A549 (cell line): ENCODE data around the gene PTGR2. TPM values are rescaled to one million over a fixed set of nuclear protein-coding genes. Genes with fewer than 3 reads are reported as not detected.

Experiments used
- BHLHE40 ChIP-seq: IDR thresholded peaks from 2 replicates; pipeline ENCODE4 v1.6.1; 2012; ENCODE audit warnings: low read depth, low read length, inconsistent platforms
- CBX2 ChIP-seq: fragments of 200-600 bp; sonication (generic); IDR thresholded peaks from 2 replicates; pipeline ENCODE4 v1.6.1; 2016; ENCODE audit warnings: low read depth, mild to moderate bottlenecking, borderline replicate concordance
- CEBPB ChIP-seq, 2 experiments: fragments of >200 bp in 1 of 2; sonication (Bioruptor Twin) in 1 of 2; formaldehyde crosslinking in 1 of 2; IDR thresholded peaks; 2 replicates each; pipeline ENCODE4 v1.6.1; 2012 to 2016
- CHD2 ChIP-seq: fragments of 150-350 bp; IDR thresholded peaks from 2 replicates; pipeline ENCODE4 v1.6.1; 2014; ENCODE audit warnings: low read length; ENCODE audit not compliant: partially characterized antibody
- CHD4 ChIP-seq: fragments of 200-600 bp; sonication (generic); IDR thresholded peaks from 2 replicates; pipeline ENCODE4 v1.6.1; 2016; ENCODE audit warnings: antibody characterized with exemption, mild to moderate bottlenecking, borderline replicate concordance
- EHF ChIP-seq: fragments of 250-450 bp; sonication (Bioruptor Pico); IDR thresholded peaks from 2 replicates; pipeline ENCODE4 v1.5.0; 2020; ENCODE audit warnings: mild to moderate bottlenecking
- EHMT2 ChIP-seq: fragments of 200-600 bp; sonication (generic); IDR thresholded peaks from 2 replicates; pipeline ENCODE4 v1.6.1; 2016; ENCODE audit warnings: antibody characterized with exemption, low read depth, mild to moderate bottlenecking, moderate library complexity
- ESRRA ChIP-seq: fragments of 150-350 bp; IDR thresholded peaks from 2 replicates; pipeline ENCODE4 v1.6.1; 2014; ENCODE audit warnings: mild to moderate bottlenecking, low read length, borderline replicate concordance
- FOSB ChIP-seq: fragments of 250-450 bp; sonication (Bioruptor Pico); IDR thresholded peaks from 2 replicates; pipeline ENCODE4 v1.5.0; 2020; ENCODE audit warnings: mild to moderate bottlenecking, moderate library complexity
- FOSL2 ChIP-seq, 2 experiments: fragments of 450-650 bp in 1 of 2; fragments of >200 bp in 1 of 2; sonication (Bioruptor Twin) in 1 of 2; formaldehyde crosslinking; IDR thresholded peaks; 2 replicates each; pipeline versions ENCODE4 v1.5.0 to v1.6.1; 2016 to 2020; ENCODE audit warnings: mild to moderate bottlenecking in 1 of 2, moderate library complexity in 1 of 2
- FOXS1 ChIP-seq: fragments of 250-450 bp; sonication (Bioruptor Pico); IDR thresholded peaks from 2 replicates; pipeline ENCODE4 v1.5.0; 2020; ENCODE audit warnings: mild to moderate bottlenecking, moderate library complexity
- HEYL ChIP-seq: fragments of 250-450 bp; sonication (Bioruptor Pico); IDR thresholded peaks from 2 replicates; pipeline ENCODE4 v1.8.0; 2021; ENCODE audit warnings: mild to moderate bottlenecking, moderate library complexity
- HOXA7 ChIP-seq: fragments of 250-450 bp; sonication (Bioruptor Pico); IDR thresholded peaks from 2 replicates; pipeline ENCODE4 v1.5.0; 2020; ENCODE audit warnings: mild to moderate bottlenecking, moderate library complexity
- HOXB13 ChIP-seq: fragments of 250-450 bp; sonication (Bioruptor Pico); IDR thresholded peaks from 2 replicates; pipeline ENCODE4 v1.5.0; 2020; ENCODE audit warnings: low read depth, mild to moderate bottlenecking, moderate library complexity
- HOXB5 ChIP-seq: fragments of 250-450 bp; sonication (Bioruptor Pico); IDR thresholded peaks from 2 replicates; pipeline ENCODE4 v1.5.0; 2020; ENCODE audit warnings: mild to moderate bottlenecking, moderate library complexity
- KDM5A ChIP-seq: fragments of 200-600 bp; sonication (generic); IDR thresholded peaks from 2 replicates; pipeline ENCODE4 v1.6.1; 2016; ENCODE audit warnings: antibody characterized with exemption, mild to moderate bottlenecking
- MAZ ChIP-seq: fragments of 150-350 bp; IDR thresholded peaks from 2 replicates; pipeline ENCODE4 v1.6.1; 2014; ENCODE audit warnings: antibody characterized with exemption, low read depth, low read length, borderline replicate concordance
- MYC ChIP-seq: IDR thresholded peaks from 2 replicates; pipeline ENCODE4 v1.6.1; 2012; ENCODE audit warnings: mild to moderate bottlenecking, inconsistent platforms, low read length, improper control_type of control experiment, borderline replicate concordance
- NFE2L2 ChIP-seq: fragments of 150-350 bp; conservative IDR thresholded peaks from 2 replicates; pipeline ENCODE4 v1.6.1; 2014; ENCODE audit warnings: low read length
- NPAS2 ChIP-seq: fragments of 250-450 bp; sonication (Bioruptor Pico); IDR thresholded peaks from 2 replicates; pipeline ENCODE4 v1.8.0; 2022; ENCODE audit warnings: mild to moderate bottlenecking, moderate library complexity, borderline replicate concordance
- POLR2A ChIP-seq: IDR thresholded peaks from 2 replicates; pipeline ENCODE4 v1.6.1; 2012; ENCODE audit warnings: mild to moderate bottlenecking, low read length
- RAD21 ChIP-seq, 2 experiments: fragments of >200 bp in 1 of 2; sonication (Bioruptor Twin) in 1 of 2; formaldehyde crosslinking in 1 of 2; IDR thresholded peaks in 1 of 2; conservative IDR thresholded peaks in 1 of 2; 2 replicates in 1 of 2; 3 replicates in 1 of 2; pipeline ENCODE4 v1.6.1; 2012 to 2018; ENCODE audit warnings: inconsistent platforms in 1 of 2
- RARB ChIP-seq: fragments of 250-450 bp; sonication (Bioruptor Pico); IDR thresholded peaks from 2 replicates; pipeline ENCODE4 v1.8.0; 2021; ENCODE audit warnings: mild to moderate bottlenecking, moderate library complexity
- RNF2 ChIP-seq: fragments of 200-600 bp; sonication (generic); IDR thresholded peaks from 2 replicates; pipeline ENCODE4 v1.6.1; 2016; ENCODE audit warnings: low read depth, mild to moderate bottlenecking, antibody characterized with exemption, moderate library complexity, borderline replicate concordance
- ZC3H11A ChIP-seq: fragments of 450-650 bp; IDR thresholded peaks from 2 replicates; pipeline ENCODE4 v1.6.1; 2014; ENCODE audit warnings: antibody characterized with exemption, mild to moderate bottlenecking
- ZFP36 ChIP-seq: fragments of 450-650 bp; IDR thresholded peaks from 2 replicates; pipeline ENCODE4 v1.6.1; 2014; ENCODE audit warnings: borderline replicate concordance; ENCODE audit not compliant: partially characterized antibody
- ZNF302 ChIP-seq: fragments of 250-450 bp; sonication (Bioruptor Pico); IDR thresholded peaks from 2 replicates; pipeline ENCODE4 v1.9.0; 2021; ENCODE audit warnings: inconsistent platforms, mild to moderate bottlenecking, moderate library complexity
- polyA plus RNA-seq, 4 experiments: library from polyadenylated mRNA; depleted of rRNA in 3 of 4; stranded (reverse); fragments of >200 nt; fragmentation: RNase III in 1 of 4; extraction: RNeasy Plus Mini Kit Qiagen cat#74134 plus additional on column Dnase treatment in 1 of 4; gene quantifications; 2 replicates in 3 of 4; 3 replicates in 1 of 4; pipeline ENCODE4 v1.2.3, GENCODE V29; 2011 to 2017
- TF ChIP-seq, protein P1 (sequence below): IDR thresholded peaks from 2 replicates; pipeline ENCODE4 v1.6.1; 2012; ENCODE audit warnings: low read depth, borderline replicate concordance
- TF ChIP-seq, protein P2 (sequence below): fragments of 450-650 bp; IDR thresholded peaks from 2 replicates; pipeline ENCODE4 v1.6.1; 2014; ENCODE audit warnings: antibody characterized with exemption
- TF ChIP-seq, protein P3 (sequence below): fragments of 150-350 bp; IDR thresholded peaks from 2 replicates; pipeline ENCODE4 v1.6.1; 2014; ENCODE audit warnings: low read depth, mild to moderate bottlenecking, low read length
- TF ChIP-seq, protein P4 (sequence below): fragments of >200 bp; sonication (Bioruptor Twin); formaldehyde crosslinking; IDR thresholded peaks from 3 replicates; pipeline ENCODE4 v1.6.1; 2016
- TF ChIP-seq, protein P5 (sequence below): fragments of >200 bp; sonication (Bioruptor Twin); formaldehyde crosslinking; IDR thresholded peaks from 3 replicates; pipeline ENCODE4 v1.5.1; 2016
- TF ChIP-seq, protein P6 (sequence below): fragments of 250-450 bp; sonication (Bioruptor Pico); IDR thresholded peaks from 2 replicates; pipeline ENCODE4 v1.5.0; 2021; ENCODE audit warnings: mild to moderate bottlenecking, moderate library complexity, borderline replicate concordance

The PTGR2 gene
- polyA plus RNA-seq, 2 of the 4 experiments (the other 2 are of a cell fraction): 13.5 to 30.5 TPM

DNA sequence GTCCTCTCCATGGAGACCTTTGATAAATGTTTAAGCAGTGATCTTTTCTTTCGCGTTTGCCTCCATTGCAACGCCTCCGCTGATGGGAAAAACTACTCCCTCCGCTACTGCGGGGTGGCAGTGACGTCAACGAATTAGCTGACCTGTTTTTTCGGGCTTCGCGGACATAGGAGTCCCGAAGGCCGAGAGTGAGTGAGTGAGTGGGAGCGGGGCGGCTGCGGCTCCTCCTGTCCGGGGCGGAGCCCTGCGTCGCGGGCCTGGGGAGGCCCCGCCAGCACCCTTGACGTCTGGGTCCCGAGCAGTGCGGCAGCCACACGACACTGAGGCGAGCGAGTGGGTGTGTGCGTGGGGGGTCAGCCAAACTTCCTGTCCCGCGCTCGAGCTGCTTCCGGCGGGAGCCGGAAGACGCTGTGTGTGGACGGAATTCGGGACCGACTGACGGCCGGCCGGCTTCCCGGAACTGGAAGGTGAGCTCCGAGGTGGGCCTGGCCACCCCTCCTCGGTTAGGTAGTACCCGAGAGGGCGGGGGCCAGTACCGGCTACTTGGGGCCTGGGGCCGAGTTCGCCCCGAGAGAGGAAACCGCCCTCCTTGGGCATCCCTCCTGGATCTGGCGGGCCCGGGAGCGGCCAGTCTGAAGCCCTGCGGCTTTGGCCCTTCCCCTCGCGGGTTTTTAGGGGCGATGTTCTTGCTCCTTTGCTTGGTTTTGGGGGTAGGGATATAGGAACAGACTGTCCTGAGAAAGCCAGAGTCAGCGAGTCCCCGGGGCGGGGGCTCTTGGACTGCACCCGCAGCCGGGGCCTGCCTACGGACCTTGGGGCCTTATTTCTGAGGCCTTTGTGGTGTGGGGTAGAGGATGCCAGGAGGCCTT, 35.1 kb downstream of the PTGR2 start, which contains the start of gene ZNF410 (continued):
- TF ChIP-seq FOSB (no peak), EHMT2 (no peak), BHLHE40 (no peak), HOXB5 (no peak), EHF (CRISPR knock-in tag) (no peak), FOXS1 (CRISPR knock-in tag) (no peak), MYC (peak; percentile 71), RARB (CRISPR knock-in tag) (no peak), ZFP36 (no peak), ZNF302 (no peak), ZC3H11A (no peak), FOSL2 (IDR thresholded peaks at IDR 0.05) (no peak), FOSL2 (CRISPR knock-in tag; IDR thresholded peaks at IDR 0.05) (no peak), CBX2 (no peak), CEBPB (IDR thresholded peaks at IDR 0.05) (no peak), HOXA7 (CRISPR knock-in tag) (no peak), CHD4 (no peak), ESRRA (no peak), POLR2A (peak; percentile 41), HEYL (CRISPR knock-in tag) (no peak), RAD21 (conservative IDR thresholded peaks at IDR 0.05 in 1 of 2, IDR thresholded peaks at IDR 0.05 in 1 of 2) (no peak; a peak in 1 of 5 replicates), KDM5A (peak; percentile 43), NPAS2 (CRISPR knock-in tag) (no peak), NFE2L2 (no peak), HOXB13 (CRISPR knock-in tag) (no peak), CHD2 (no peak), MAZ (peak; percentile 63; the same call in 1 of the 2 replicates), RNF2 (no peak)
- TF ChIP-seq, protein P1, sequence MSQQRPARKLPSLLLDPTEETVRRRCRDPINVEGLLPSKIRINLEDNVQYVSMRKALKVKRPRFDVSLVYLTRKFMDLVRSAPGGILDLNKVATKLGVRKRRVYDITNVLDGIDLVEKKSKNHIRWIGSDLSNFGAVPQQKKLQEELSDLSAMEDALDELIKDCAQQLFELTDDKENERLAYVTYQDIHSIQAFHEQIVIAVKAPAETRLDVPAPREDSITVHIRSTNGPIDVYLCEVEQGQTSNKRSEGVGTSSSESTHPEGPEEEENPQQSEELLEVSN: peak; percentile 66; the same call in 1 of the 2 replicates
- TF ChIP-seq, protein P2, sequence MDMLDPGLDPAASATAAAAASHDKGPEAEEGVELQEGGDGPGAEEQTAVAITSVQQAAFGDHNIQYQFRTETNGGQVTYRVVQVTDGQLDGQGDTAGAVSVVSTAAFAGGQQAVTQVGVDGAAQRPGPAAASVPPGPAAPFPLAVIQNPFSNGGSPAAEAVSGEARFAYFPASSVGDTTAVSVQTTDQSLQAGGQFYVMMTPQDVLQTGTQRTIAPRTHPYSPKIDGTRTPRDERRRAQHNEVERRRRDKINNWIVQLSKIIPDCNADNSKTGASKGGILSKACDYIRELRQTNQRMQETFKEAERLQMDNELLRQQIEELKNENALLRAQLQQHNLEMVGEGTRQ: no peak
- TF ChIP-seq, protein P3, sequence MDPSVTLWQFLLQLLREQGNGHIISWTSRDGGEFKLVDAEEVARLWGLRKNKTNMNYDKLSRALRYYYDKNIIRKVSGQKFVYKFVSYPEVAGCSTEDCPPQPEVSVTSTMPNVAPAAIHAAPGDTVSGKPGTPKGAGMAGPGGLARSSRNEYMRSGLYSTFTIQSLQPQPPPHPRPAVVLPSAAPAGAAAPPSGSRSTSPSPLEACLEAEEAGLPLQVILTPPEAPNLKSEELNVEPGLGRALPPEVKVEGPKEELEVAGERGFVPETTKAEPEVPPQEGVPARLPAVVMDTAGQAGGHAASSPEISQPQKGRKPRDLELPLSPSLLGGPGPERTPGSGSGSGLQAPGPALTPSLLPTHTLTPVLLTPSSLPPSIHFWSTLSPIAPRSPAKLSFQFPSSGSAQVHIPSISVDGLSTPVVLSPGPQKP: no peak
- TF ChIP-seq, protein P4, sequence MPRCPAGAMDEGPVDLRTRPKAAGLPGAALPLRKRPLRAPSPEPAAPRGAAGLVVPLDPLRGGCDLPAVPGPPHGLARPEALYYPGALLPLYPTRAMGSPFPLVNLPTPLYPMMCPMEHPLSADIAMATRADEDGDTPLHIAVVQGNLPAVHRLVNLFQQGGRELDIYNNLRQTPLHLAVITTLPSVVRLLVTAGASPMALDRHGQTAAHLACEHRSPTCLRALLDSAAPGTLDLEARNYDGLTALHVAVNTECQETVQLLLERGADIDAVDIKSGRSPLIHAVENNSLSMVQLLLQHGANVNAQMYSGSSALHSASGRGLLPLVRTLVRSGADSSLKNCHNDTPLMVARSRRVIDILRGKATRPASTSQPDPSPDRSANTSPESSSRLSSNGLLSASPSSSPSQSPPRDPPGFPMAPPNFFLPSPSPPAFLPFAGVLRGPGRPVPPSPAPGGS: peak; percentile 69; the same call in 1 of the 3 replicates
- TF ChIP-seq, protein P5, sequence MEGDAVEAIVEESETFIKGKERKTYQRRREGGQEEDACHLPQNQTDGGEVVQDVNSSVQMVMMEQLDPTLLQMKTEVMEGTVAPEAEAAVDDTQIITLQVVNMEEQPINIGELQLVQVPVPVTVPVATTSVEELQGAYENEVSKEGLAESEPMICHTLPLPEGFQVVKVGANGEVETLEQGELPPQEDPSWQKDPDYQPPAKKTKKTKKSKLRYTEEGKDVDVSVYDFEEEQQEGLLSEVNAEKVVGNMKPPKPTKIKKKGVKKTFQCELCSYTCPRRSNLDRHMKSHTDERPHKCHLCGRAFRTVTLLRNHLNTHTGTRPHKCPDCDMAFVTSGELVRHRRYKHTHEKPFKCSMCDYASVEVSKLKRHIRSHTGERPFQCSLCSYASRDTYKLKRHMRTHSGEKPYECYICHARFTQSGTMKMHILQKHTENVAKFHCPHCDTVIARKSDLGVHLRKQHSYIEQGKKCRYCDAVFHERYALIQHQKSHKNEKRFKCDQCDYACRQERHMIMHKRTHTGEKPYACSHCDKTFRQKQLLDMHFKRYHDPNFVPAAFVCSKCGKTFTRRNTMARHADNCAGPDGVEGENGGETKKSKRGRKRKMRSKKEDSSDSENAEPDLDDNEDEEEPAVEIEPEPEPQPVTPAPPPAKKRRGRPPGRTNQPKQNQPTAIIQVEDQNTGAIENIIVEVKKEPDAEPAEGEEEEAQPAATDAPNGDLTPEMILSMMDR: no peak
- TF ChIP-seq, protein P6, sequence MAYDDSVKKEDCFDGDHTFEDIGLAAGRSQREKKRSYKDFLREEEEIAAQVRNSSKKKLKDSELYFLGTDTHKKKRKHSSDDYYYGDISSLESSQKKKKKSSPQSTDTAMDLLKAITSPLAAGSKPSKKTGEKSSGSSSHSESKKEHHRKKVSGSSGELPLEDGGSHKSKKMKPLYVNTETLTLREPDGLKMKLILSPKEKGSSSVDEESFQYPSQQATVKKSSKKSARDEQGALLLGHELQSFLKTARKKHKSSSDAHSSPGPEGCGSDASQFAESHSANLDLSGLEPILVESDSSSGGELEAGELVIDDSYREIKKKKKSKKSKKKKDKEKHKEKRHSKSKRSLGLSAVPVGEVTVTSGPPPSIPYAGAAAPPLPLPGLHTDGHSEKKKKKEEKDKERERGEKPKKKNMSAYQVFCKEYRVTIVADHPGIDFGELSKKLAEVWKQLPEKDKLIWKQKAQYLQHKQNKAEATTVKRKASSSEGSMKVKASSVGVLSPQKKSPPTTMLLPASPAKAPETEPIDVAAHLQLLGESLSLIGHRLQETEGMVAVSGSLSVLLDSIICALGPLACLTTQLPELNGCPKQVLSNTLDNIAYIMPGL (CRISPR knock-in tag): no peak
